GM23338 (cell line): Measurements from ENCODE around the gene ATP6V1A. TPM values are rescaled to one million over a fixed set of nuclear protein-coding genes. Genes with fewer than 3 reads are reported as not detected.

Experiments used
- ATAC-seq: fragments of 200-7000 bp; cut with Tn5 transposase; 3 replicates; pipeline ENCODE4 v1.9.1; 2020
- DNase-seq: peaks from one replicate; pipeline ENCODE4 v3.0.0-alpha.2; 2015; ENCODE audit warnings: low spot score
- H2AFZ ChIP-seq: fragments of 200-600 bp; sonication (generic); 2 replicates; pipeline ENCODE4 v1.8.0; 2016; ENCODE audit warnings: antibody characterized with exemption, mild to moderate bottlenecking, moderate library complexity
- H3F3A ChIP-seq: fragments of 200-600 bp; sonication (generic); replicated peaks from 2 replicates; pipeline ENCODE4 v1.8.0; 2017; ENCODE audit warnings: antibody characterized with exemption, mixed run types, low read depth
- H3K27ac ChIP-seq: fragments of 200-600 bp; sonication (generic); 2 replicates; pipeline ENCODE4 v1.6.1; 2016; ENCODE audit warnings: low read depth
- H3K27me3 ChIP-seq: fragments of 200-600 bp; sonication (generic); 2 replicates; pipeline ENCODE4 v1.8.0; 2016; ENCODE audit warnings: mild to moderate bottlenecking, mixed run types, moderate library complexity; ENCODE audit not compliant: insufficient read depth
- H3K36me3 ChIP-seq: fragments of 200-600 bp; sonication (generic); 2 replicates; pipeline ENCODE4 v1.8.0; 2016; ENCODE audit warnings: mild to moderate bottlenecking; ENCODE audit not compliant: insufficient read depth
- H3K4me1 ChIP-seq: fragments of 200-600 bp; sonication (generic); 2 replicates; pipeline ENCODE4 v1.8.0; 2016; ENCODE audit warnings: mild to moderate bottlenecking, moderate library complexity; ENCODE audit not compliant: insufficient read depth
- H3K4me2 ChIP-seq: fragments of 200-600 bp; sonication (generic); 2 replicates; pipeline ENCODE4 v1.7.1; 2017; ENCODE audit warnings: mixed run types
- H3K4me3 ChIP-seq: fragments of 200-600 bp; sonication (generic); 2 replicates; pipeline ENCODE4 v1.6.1; 2016; ENCODE audit warnings: mixed run types
- H3K79me2 ChIP-seq: fragments of 200-600 bp; sonication (generic); replicated peaks from 2 replicates; pipeline ENCODE4 v1.8.0; 2017; ENCODE audit warnings: mild to moderate bottlenecking; ENCODE audit not compliant: insufficient read depth
- H3K9me2 ChIP-seq: fragments of 200-600 bp; sonication (generic); 2 replicates; pipeline ENCODE4 v1.8.0; 2017; ENCODE audit not compliant: insufficient read depth
- H4K20me1 ChIP-seq: fragments of 200-600 bp; sonication (generic); replicated peaks from 2 replicates; pipeline ENCODE4 v1.8.0; 2017; ENCODE audit warnings: mild to moderate bottlenecking; ENCODE audit not compliant: insufficient read depth
- H3K27ac Mint-ChIP-seq: 2 replicates; pipeline ENCODE4 v1.8.0; 2020; ENCODE audit warnings: inconsistent platforms, mild to moderate bottlenecking, moderate library complexity, mixed read lengths
- H3K27me3 Mint-ChIP-seq: 3 replicates; pipeline ENCODE4 v1.8.0; 2022; ENCODE audit warnings: low read depth, mild to moderate bottlenecking, moderate library complexity, mixed read lengths, inconsistent platforms; ENCODE audit not compliant: insufficient read depth, poor library complexity
- H3K36me3 Mint-ChIP-seq: 3 replicates; pipeline ENCODE4 v1.8.0; 2021; ENCODE audit warnings: low read depth, mild to moderate bottlenecking, inconsistent platforms, moderate library complexity, mixed read lengths
- H3K4me1 Mint-ChIP-seq: 3 replicates; pipeline ENCODE4 v1.8.0; 2020; ENCODE audit warnings: mild to moderate bottlenecking, inconsistent platforms, mixed read lengths
- H3K4me3 Mint-ChIP-seq: 3 replicates; pipeline ENCODE4 v1.8.0; 2021; ENCODE audit warnings: moderate library complexity, mild to moderate bottlenecking, inconsistent platforms, mixed read lengths
- H3K9me3 Mint-ChIP-seq: 3 replicates; pipeline ENCODE4 v1.8.0; 2020; ENCODE audit warnings: moderate library complexity, mild to moderate bottlenecking, inconsistent platforms, mixed read lengths
- CREB1 ChIP-seq: fragments of 250-450 bp; sonication (Bioruptor Pico); IDR thresholded peaks from 2 replicates; pipeline ENCODE4 v1.5.0; 2020; ENCODE audit warnings: low read depth, mild to moderate bottlenecking, moderate library complexity
- CTCF ChIP-seq, 2 experiments: fragments of 200-600 bp in 1 of 2; sonication (generic) in 1 of 2; conservative IDR thresholded peaks; 2 replicates each; pipeline versions ENCODE4 v1.5.1 to v1.6.1; 2016 to 2017; ENCODE audit warnings: antibody characterized with exemption in 2 of 2, low read depth in 2 of 2, mild to moderate bottlenecking in 2 of 2, moderate library complexity in 1 of 2
- EZH2 ChIP-seq: fragments of 200-600 bp; sonication (generic); IDR thresholded peaks from one replicate; pipeline ENCODE4 v1.8.0; 2017; ENCODE audit warnings: antibody characterized with exemption, mild to moderate bottlenecking, low read depth; ENCODE audit not compliant: unreplicated experiment
- EZH2phosphoT487 ChIP-seq: fragments of 200-600 bp; sonication (generic); IDR thresholded peaks from one replicate; pipeline ENCODE4 v1.8.1; 2018; ENCODE audit warnings: antibody characterized with exemption; ENCODE audit not compliant: unreplicated experiment
- JUNB ChIP-seq: IDR thresholded peaks from one replicate; pipeline ENCODE4 v1.6.1; 2016; ENCODE audit warnings: antibody characterized with exemption; ENCODE audit not compliant: unreplicated experiment
- NANOG ChIP-seq: IDR thresholded peaks from 2 replicates; pipeline ENCODE4 v1.6.1; 2016; ENCODE audit warnings: antibody characterized with exemption, borderline replicate concordance
- POLR2AphosphoS5 ChIP-seq: IDR thresholded peaks from 2 replicates; pipeline ENCODE4 v1.6.1; 2016; ENCODE audit warnings: antibody characterized with exemption, low read depth
- REST ChIP-seq: IDR thresholded peaks from one replicate; pipeline ENCODE4 v1.6.1; 2018; ENCODE audit warnings: antibody characterized with exemption; ENCODE audit not compliant: unreplicated experiment
- ZNF331 ChIP-seq: fragments of 250-450 bp; sonication (Bioruptor Pico); IDR thresholded peaks from 2 replicates; pipeline ENCODE4 v1.5.0; 2020; ENCODE audit warnings: low read depth, mild to moderate bottlenecking, moderate library complexity
- polyA plus RNA-seq: library from polyadenylated mRNA; unstranded; fragments of >200 nt; fragmentation: Nextera tagmentation; extraction: Ambion mirVana; gene quantifications from 2 replicates; pipeline ENCODE4 v1.2.1, GENCODE V29; 2016
- total RNA-seq: library from RNA; depleted of rRNA; stranded (reverse); fragments of >200 nt; shearing (Covaris generic); gene quantifications from 2 replicates; pipeline ENCODE4 v1.2.3, GENCODE V29; 2014

ATP6V1A gene
- total and polyA plus RNA-seq, 2 experiments from 2014 or later = 38.0 to 87.3 TPM

- no peak for TF ChIP-seq REST
- TF ChIP-seq EZH2 = no peak
- no peak for TF ChIP-seq JUNB
- no peak for TF ChIP-seq NANOG
Measured at GRCh38 chr3:113730550-113730949, 16.3 kb upstream of the ATP6V1A start (continued).

DNA sequence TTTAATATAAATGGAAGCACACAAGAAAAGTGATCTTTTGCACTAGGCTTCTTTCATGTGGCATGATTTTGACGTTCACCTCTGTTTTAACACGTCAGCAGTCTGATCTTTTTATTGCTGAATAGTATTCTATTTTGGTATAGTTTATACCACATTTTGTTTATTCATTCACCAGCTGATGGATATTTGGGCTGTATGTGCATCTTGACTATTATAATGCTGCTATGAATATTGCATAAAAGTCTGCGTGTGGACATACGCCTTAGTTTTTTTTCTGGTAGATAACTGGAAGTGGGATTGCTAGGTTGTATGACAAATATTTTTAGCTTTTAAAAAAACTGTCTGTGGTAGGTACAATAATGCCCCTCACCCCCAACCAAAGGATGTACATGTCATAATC is 15.1 kb upstream of the ATP6V1A start:
- H4K20me1 ChIP-seq = peaks cover 34% of the 10 kb centered on the region
- H3K9me2 ChIP-seq = no peaks in the 10 kb centered on the region
- Mint-ChIP-seq H3K9me3 (no peaks in the 10 kb centered on the region), H3K27me3 (peaks cover 4% of the 10 kb centered on the region), H3K36me3 (peaks cover 17% of the 10 kb centered on the region; the same call in 2 of the 3 replicates), H3K4me1 (peaks cover 41% of the 10 kb centered on the region), H3K4me3 (no peak overlapping the region), H3K27ac (no peak overlapping the region)
- ATAC-seq (no peak), DNase-seq (no peak)
- TF ChIP-seq CREB1 (CRISPR knock-in tag) (no peak), POLR2AphosphoS5 (no peak), EZH2phosphoT487 (no peak), CTCF (conservative IDR thresholded peaks at IDR 0.05; ENCODE audit: low read depth in 2 of 2) (no peak), ZNF331 (CRISPR knock-in tag) (no peak), NANOG (no peak)
- no peaks in the 10 kb centered on the region for H3F3A ChIP-seq
- peaks cover 22% of the 10 kb centered on the region for H3K4me1 ChIP-seq
- no peak overlapping the region for H2AFZ ChIP-seq
- no peak overlapping the region for H3K27ac ChIP-seq
- H3K79me2 ChIP-seq = peaks cover 100% of the 10 kb centered on the region
- no peaks in the 10 kb centered on the region for H3K27me3 ChIP-seq
- no peaks in the 10 kb centered on the region for H3K36me3 ChIP-seq
- H3K4me3 ChIP-seq = no peak overlapping the region
- H3K4me2 ChIP-seq = no peak overlapping the region
